GM21381 (cell line): ENCODE results near the gene TAF6L.
A peak's percentile ranks its signal among the peaks of the same experiment; 100 is the strongest.
"Not testable (repeated sequence)": the region's sequence is repeated elsewhere in the genome, so short reads cannot be mapped to it uniquely, and the experiment has no call there.

Experiments used
- ATAC-seq: cut with Tn5 transposase; IDR thresholded peaks from one replicate; pipeline ENCODE4 v1.9.1; 2021; ENCODE audit warnings: mild to moderate bottlenecking, moderate library complexity; ENCODE audit not compliant: unreplicated experiment

TAF6L gene

DNA sequence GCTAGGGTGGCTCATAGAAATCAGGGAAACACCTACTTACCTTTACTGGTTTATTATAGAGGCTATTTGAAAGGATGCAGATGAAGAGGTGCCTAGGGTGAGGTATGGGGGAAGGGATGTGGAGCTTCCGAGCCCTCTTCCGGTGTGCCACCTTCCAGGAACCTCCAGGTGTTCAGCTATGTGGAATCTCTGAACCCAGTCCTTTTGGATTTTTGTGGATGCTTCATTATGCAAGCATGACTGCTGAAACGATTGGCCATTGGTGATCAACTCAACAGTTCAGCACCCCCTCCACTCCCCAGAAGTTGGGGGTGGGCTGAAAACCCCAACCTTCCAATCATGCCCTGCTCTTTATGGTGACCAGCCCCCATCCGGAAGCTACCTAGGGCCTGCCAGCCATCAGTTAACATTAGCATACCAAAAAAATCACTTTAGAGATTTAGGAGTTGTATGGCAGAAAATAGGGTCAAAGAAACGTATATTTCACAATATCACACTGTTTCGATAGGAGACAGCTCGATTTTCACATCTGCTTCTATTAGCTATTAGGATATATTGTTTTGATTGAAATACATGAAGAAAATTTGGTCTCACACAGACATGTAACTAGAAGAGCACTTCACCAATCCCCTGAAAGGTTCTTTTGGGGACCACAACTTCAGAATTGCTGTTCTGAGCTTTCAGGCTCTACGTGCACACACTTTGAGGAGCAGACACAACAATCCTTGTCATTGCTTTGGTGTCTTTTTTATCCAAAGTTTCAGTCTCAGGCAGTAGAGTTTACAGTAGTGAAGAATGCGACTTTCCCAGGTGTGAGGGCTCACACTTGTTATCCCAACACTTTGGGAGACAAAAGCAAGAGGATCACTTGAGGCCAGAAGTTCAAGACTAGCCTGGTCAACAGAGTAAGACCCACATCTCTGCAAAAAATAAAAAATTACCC lies 13.1 kb upstream of the TAF6L start:
- ATAC-seq, result no peak

DNA sequence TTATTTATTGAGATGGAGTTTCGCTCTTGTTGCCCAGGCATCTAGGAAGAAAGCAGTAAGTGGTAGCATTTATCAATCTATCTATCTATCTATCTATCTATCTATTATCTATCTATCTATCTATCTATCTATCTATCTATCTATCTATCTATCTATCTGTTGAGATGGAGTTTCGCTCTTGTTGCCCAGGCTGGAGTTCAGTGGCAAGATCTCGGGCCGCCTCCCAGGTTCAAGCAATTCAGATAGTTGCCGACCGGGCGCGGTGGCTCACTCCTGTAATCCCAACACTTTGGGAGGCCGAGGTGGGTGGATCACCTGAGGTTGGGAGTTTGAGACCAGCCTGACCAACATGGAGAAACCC lies 10.3 kb upstream of the TAF6L start:
- not testable (repeated sequence) for ATAC-seq

DNA sequence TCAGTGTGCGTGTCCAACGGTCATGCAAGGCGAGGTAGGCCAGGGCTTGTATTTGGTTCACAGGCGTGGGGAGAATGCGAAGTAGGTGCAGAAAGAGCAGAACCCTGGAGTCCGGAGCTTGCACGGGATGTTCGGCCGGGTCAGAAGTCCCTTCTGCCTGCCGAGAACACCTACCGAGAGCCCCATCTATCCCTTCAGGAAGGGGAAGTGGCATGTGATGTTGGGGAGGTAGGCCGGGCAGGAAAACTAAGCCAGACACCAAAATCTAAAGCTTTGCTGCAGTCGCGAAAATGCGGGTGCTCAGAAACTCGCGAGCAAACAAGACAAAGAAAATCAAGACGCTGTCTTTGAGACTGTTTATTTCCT lies 435 bp upstream of the TAF6L start:
- ATAC-seq, result no peak

DNA sequence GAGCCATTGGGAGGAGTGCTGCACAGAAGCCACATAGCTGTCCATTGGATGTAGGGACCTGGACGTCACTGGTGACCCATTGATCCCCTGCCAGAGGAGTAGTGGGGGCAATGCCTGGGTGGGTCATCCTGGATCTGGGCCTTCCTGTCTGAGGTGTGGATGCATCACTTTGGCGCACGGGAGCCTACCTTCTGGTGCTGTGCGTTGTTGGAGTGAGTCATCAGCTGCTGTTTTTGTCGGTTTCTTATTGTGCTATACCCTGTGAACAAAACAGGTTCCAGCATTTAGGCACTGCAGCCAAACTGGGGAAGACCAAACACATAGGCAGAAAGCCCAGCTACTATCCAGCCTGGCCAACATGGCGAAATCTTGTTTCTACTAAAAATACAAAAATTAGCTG lies 3.2 kb downstream of the TAF6L start:
- ATAC-seq, result no peak

DNA sequence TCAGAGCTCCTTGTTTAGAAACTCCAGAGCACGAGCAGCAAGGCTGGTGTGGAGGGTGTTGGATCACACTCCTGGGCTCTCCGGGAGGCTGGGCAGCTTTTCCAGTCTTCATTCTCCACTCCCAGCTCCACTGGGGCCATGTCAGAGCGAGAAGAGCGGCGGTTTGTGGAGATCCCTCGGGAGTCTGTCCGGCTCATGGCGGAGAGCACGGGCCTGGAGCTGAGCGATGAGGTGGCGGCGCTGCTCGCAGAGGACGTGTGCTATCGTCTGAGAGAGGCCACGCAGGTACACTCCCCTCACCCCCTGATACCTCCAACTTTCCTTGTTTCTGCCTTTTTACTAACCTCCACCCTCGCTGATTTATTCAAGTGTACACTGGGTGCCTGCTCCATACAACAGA lies 4.5 kb downstream of the TAF6L start:
- no peak for ATAC-seq

DNA sequence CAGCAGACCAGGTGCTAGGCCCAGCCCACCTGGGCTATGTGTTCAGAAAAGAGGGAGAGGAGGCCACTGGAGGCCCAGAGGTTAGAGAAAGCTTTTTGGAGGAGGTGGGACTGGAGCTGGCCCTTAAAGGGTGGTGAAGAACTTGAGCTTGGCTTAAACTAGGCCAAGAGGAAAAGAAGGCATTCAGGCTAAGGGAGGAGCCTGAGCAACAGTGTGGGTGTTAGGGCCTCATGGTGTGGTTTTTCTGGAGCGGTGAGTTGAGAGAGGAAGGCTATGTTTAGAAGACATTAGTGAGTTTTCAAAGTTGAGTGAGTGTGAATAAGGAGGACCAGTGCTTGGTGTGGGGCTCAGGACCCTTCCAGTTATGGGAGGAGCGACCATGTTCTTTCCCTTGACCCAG lies 6.2 kb downstream of the TAF6L start:
- ATAC-seq, result no peak

DNA sequence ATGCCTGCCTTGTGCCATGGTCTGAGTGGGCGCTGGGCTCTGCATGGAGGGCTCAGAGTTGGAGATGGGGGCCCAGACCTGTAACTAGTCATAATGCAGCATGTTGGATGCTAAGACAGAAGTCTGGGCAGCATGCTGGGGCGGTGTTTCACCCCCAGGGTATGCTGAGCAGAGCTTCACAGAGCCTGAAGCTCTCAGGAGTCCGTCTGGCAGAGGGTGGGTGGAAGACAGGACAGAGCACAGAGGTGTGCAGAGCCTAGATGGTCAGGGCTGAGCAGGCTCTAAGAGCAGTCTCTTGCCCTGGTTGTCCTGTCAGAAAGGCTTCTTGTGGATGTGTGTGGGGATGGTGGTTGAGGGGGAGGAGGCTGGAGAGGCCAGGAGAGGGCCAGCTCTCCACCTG lies 7.2 kb downstream of the TAF6L start:
- ATAC-seq, result no peak

DNA sequence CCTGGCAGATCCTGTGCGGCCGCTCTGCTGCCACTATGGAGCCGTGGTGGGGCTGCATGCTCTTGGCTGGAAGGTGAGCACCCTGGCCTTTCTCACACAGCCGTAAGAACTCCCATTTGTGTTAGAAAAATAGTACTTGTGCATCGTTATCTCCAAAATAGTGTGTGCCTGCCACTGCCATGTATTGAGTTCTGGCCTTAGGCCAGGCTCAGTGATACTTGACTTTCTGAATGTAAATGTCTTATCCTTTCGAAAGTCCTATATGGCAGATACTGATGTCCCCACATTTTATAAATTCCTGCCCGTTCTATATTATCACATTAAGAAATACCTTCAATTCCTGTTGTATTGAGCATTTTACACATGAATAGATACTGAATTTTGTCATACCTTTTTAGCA lies 11.6 kb downstream of the TAF6L start:
- ATAC-seq, result no peak

DNA sequence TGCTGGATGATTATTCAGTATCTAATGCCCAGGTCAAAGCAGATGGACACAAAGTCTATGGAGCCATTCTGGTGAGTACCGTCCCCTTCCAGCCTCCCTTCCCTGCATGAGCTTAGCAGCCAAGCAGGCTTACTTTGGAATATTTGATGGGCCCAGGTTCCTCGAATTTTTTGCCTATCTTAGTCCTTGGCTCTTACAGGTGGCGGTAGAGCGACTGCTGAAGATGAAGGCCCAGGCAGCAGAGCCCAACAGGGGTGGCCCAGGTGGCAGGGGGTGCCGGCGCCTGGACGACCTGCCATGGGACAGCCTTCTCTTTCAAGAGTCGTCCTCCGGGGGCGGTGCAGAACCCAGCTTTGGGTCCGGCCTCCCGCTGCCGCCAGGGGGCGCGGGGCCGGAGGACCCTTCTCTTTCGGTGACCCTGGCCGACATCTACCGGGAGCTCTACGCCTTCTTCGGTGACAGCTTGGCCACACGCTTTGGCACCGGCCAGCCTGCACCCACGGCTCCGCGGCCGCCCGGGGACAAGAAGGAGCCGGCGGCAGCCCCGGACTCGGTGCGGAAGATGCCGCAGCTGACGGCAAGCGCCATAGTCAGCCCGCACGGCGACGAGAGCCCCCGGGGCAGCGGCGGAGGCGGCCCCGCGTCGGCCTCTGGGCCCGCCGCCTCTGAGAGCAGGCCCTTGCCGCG lies 15.3 kb downstream of the TAF6L start:
- peak; percentile 60 for ATAC-seq

DNA sequence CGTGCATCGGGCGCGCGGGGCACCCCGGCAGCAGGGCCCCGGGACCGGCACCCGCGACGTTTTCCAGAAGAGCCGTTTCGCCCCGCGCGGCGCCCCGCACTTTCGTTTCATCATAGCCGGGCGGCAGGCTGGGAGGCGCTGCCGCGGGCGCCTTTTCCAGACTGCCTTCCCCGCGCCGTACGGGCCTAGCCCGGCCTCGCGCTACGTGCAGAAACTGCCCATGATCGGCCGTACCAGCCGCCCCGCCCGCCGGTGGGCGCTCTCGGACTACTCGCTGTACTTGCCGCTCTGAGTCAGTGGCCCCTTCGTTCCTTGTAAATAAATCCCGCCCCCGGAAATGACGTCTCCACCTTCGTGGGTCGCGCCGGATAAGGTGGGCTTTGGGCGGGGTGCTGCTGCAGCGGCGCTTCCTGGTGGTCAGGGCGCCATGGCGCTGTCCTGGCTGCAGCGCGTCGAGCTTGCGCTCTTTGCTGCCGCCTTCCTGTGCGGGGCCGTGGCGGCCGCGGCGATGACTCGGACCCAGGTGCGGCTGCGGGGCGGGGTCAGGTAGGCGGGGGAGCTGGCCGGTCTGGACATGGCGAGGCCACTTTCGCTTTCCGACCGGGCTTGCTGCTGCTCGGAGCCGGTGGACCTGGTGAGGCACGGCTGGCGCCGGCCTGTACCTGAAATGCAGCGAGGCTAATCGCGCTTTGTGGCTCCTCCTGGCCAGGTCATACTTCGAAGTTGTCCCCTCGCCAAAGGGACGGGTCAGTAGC lies 16.0 kb downstream of the TAF6L start, which contains the start of gene TMEM179B:
Gene TMEM179B, plus strand, starts transcription at position 398 of the 755 bp plus-strand sequence. Its CDS starts 30 bp downstream, at position 428.
- ATAC-seq, result peak; percentile 64

DNA sequence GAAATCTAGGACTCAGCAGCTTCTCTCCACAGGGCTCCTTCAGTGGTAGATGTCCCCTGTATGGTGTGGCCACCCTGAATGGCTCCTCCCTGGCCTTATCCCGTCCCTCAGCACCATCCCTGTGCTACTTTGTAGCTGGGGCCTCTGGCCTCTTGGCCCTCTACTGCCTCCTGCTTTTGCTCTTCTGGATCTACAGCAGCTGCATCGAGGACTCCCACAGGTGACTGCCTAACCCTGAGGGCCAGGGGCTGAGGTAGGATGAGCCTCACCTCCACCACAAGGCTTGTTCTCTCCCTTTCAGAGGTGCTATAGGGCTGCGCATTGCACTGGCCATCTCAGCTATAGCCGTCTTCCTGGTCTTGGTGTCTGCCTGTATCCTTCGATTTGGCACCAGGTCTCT lies 17.8 kb downstream of the TAF6L start:
- no peak for ATAC-seq

DNA sequence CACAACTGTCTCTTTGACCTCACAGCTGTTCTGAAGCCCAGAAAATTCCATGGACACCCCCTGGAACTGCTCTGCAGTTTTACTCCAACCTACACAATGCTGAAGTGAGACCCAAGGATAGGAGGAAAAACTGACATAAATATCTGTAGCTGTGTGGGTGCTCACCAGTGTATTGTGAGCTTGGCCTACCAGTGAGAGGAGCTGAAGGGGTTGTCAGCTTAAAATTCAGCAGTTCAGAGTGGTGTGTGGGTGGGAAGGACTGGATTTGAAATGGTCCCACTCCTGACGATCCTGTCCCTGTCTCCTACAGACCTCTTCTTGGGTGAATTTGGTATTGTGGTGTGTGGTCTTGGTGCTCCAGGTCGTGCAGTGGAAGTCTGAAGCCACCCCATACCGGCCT lies 18.4 kb downstream of the TAF6L start:
- no peak for ATAC-seq

DNA sequence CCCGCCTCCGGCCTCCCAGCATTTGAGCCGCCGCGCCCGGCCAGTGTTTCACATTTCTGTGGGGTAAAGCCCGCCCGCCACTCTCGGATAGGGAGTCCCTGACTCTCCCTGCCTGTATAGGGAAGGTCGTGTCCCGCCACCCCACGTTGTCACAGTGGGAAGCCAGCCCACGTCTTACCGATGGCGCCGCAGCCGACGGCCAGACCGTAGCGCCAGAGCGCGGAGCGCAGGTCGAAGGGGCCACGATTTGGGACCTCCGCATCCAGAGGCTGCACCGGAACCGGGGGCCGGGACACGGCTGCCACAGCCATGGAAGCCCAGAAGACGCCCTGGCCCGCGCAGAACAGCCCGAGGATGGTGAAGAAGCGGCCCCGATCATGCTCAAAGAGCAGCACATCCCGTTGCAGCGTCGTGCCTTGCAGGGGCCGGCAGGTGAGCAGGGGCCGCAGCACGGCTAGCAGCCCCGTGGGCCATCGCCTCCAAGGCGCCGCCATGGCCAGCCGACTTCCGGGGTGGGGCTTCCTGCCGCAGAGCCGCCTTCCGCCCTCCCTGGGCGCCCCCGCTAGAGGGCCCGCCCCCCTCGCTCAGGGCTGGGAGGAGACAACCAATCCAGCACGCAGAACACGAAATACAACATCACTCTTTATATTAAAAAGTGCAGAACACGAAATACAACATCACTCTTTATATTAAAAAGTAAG lies 20.5 kb downstream of the TAF6L start, which contains the start of gene TMEM223:
Gene TMEM223, minus strand, starts transcription at position 506 of the 701 bp plus-strand sequence. Its CDS starts 12 bp downstream, at position 494.
- ATAC-seq, result peak; percentile 66

DNA sequence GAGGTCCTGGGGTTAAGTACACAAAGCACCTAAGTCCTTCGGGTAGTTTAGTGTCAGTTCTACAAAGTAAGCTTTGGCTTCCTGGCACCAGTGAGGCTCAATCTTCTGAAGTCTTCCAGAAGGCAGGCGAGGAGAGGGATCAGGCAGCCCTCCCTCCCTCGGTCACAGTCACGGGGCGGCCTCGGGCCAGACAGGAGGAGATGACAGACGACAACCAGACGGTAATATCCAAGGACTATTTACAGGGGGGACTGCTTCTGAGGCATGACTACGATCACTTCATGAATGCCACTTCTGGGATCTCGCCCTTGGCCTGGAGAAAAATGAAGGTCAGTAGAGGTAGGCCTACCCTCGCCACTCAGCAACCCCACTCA lies 21.0 kb downstream of the TAF6L start:
- ATAC-seq, result no peak

DNA sequence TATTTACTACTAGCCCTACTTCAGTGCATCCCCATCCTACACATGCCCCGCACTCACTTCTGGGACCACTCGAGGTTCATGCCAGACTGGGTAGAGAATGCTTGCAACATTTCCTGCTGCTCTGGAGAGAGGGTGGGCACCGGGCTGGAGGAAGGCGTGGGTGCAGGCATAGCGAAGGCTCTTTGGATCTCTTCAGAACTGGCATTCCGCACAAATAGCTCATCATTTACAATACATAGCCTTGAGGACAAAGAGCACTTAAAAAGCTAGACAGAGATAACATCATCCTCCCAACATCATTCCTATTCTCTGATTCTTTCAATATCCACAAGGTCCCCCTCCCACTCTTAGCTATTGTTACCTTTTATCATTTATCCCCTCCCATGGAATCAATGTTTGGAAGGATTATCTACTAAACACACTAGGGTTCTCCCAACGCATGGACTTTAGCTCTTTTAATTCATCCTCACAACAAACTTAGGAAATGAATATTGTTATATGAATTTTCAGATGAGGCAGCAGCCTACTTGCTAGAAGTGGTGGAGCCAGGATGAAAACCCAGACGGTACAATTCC lies 23.1 kb downstream of the TAF6L start:
- no peak for ATAC-seq

DNA sequence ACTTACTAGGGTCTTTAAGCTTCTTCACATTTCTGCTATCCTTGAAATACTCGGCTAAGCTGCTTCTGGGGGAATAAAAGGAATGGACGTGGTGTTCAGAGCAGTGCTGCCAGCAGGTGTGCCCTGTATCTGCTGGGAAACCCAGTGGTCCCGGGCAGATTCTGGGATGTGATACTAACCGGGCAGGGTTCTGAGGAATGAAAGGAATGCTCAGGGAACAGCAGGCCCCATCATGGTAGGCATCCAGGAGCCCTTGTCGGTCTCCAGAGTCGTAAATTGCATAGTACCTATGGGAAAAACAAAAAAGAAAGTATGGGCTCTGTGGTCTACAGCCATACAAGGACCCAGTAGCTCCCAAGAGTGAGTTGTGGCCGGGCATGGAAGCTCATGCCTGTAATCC lies 25.1 kb downstream of the TAF6L start:
- ATAC-seq, result no peak

DNA sequence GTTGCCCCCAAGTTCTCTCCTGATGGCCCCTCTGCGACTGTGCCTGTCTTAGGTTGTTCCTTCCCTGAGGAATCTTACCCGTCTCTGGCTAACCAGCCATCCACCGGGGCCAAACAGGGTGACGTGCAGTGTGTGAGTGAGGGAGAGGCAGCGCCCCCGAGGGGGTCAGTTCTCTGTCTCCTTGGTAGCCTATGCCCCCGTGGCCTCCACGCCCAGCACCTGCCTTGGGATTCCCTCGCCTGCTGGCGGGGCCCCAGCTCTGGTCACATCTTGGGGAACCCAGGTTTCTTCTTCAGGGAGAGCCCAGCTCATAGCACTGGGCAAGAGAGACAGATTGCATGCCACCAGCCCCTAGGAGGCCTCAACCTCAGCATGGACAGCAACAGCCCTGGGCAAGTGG lies 28.3 kb downstream of the TAF6L start:
- ATAC-seq, result no peak

DNA sequence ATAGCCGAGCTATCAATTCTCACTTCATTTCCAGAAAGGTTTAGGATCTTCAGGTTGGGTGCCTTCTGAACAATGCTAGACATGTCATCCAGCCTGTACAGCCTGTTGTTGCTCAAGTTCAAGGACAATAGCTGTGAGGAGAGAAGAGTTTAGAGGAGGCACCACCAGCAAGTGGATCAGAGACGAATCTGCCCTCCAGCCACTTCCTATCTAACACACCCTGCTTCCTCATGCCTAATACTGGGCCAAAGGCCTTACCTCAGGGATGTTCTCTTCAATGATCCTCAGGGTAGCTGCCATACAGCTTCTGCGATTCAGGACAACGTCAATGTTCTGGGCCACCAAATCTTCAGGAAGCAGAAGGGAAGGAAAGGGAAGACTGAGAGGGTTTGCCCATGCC lies 29.9 kb downstream of the TAF6L start:
- ATAC-seq, result no peak

DNA sequence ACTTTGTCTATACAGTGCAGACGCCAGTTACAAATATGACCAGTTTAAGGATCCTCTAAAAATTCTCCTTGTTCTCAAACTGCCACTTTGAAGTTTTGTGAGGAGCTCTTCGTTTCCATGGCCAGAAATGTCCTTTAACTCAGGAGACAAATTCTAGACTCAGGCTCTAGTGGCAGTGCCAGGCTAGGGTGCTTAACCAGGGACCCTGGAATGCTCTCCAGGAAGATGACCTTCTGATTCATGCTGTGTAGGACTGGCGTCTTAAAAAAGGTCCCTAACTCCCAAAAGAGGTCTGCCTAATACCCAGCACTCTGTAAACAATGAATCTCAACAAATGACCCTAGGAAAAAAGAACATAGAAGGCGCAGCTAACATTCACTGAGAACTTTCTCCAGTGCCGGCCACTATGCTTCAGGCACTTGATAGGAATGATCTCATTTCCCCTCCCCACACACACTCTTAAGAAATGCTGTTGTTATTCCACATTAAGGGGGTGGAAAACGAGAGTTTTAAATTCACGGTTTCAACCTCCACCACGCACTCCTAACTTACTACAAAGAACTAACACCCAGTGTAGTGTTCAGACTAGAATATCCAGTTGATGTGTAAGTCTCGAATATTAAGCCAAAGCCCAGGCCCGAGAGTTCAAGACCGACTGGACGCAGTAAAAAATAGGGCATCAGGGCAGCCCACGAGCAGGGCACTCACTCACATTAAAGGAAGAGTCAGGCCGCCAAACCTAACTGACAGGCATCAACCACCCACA lies 33.3 kb downstream of the TAF6L start:
- peak; percentile 4 for ATAC-seq
